ENCODE data around the gene CASP10.
"Not testable (repeated sequence)": the region's sequence is repeated elsewhere in the genome, so short reads cannot be mapped to it uniquely, and the experiment has no call there.

The CASP10 gene, protein sequence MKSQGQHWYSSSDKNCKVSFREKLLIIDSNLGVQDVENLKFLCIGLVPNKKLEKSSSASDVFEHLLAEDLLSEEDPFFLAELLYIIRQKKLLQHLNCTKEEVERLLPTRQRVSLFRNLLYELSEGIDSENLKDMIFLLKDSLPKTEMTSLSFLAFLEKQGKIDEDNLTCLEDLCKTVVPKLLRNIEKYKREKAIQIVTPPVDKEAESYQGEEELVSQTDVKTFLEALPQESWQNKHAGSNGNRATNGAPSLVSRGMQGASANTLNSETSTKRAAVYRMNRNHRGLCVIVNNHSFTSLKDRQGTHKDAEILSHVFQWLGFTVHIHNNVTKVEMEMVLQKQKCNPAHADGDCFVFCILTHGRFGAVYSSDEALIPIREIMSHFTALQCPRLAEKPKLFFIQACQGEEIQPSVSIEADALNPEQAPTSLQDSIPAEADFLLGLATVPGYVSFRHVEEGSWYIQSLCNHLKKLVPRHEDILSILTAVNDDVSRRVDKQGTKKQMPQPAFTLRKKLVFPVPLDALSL

DNA sequence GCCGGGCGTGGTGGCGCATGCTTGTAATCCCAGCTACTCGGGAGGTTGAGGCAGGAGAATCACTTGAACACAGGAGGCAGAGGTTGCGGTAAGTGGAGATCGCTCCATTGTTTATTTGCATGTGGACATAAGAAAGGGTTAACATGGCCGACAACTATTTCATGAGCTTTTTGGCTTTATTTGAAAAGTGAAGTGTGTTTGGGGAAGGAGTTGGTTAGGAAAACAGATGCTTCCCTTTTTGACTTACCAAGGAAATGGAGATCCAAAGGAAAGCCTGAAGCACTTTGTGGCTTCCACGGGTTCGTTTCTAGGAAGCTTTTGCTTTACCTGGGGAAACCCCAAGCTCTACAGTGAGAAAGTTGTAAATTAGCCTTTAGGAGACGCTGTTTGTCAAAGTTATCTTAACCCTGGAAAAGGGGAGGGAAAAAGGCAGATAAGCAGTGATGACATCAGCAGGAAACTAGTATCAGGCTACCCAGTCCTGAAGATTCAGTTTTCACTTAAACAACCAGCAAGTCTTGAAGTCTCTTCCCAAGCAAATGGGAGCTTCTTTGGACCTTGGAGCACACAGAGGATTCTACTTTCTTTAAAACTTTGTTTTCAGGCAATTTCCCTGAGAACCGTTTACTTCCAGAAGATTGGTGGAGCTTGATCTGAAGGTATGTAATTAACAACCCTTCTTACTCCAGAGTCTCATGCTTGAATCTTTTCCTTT, at the start of gene CASP10:
CASP10 (plus strand) TSS at position 492 of the 715 bp plus-strand sequence. CDS start 2,637 bp downstream, outside the sequence.
- no peak for DNase-seq

DNA sequence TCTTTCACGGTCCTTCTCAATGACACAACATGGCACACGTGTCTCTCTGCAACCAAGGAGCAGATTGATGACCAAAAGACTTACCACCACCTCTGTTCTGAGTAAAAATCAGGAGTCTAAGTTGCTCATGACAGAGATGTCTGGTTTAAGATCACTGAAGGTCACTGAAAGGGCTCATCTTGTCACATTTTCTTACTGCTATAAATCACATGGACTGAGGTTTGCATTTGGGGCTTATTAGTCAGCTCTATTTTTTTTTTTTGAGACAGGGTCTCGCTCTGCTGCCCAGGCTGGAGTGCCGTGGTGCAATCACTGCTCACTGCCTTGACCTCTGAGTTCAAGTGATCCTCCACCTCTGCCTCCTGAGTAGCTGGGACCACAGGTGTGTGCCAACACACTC, 47.6 kb upstream of the CASP10 start:
- no peak for DNase-seq

DNA sequence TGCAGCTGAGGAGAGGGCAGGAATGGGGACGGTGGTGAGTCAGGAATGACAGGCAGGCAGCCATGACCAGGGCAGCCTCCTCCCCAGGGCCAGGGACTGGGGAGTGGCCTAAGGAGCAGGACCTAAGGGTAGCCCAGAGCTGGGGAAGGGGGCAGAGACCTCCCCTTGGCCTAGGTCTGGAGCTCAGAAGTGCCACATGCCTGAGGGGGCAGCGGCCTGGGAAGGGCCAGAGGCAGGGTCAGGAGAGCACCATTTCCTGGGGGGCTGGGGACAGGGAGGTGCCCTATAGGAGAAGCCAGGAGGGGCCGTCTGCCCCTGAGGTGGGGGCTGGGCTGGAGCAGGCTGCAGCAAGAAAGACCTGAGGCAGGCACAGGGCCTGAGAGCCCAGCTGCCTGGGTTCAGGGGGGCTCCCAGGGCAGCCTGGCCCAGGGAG, 46.0 kb upstream of the CASP10 start:
- no peak for DNase-seq

DNA sequence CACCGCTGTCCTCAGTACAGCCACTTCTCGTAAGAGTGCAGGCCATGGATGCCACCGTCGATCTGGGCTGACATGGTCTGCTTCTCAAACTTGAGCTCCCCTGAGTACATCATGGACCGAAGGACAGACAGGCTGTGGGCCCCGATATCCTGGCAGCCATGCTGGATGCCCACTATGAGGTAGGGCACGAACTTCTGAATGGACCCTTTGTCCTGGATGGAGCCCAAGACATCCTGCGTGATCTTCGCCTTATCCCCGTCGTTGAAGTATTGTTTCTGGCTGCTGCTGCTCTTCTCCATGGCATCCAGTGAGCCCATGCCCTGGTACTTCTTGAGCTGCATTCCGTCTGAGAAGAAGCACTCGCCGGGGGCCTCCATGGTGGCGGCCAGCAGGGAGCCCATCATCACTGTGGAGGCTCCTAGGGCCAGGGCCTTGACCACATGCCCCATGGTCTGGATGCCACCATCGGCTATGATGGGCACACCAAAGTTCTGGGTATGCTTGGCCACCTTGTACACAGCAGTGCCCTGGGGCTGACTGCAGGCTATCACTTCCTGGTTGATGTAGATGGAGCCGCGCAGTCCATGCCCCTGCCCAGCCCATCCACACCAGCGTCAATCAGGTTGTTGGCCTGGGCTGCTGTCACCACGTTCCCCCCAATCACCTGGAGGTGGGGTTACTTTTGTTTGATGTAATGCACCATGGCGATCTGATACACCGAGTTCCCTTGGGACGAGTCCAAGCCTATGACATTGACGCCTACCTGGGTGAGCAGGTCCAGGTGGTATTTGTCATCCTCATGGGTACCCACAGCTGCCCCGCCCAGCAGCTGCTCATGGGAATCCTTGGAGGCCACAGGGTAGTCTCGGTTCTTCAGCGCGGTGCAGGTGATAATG, 45.2 kb upstream of the CASP10 start:
- DNase-seq = no peak

DNA sequence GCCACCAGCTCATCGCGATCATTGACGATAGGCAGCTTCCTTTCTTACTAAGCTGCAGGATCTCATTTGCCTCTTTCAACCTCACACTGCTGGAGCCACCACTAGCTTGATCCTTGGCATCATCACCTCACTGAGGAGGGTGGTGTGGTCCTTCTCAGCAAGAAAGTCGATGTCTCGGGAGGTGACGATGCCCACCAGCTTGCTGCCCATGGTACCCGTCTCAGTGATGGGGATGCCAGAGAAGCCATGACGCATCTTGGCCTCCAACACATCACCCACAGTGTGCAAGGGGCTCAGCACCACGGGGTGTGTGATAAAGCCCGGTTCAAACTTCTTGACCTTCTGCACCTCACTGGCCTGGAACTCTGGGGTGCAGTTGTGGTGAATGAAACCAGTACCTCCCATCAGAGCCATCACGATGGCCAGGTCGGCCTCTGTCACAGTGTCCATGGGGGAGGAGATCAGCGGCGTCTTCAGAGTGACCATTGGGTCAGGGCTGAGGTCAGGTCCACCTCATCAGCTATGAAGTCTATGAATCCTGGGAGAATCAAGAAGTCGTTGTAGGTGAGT, 44.5 kb upstream of the CASP10 start:
- no peak for DNase-seq

DNA sequence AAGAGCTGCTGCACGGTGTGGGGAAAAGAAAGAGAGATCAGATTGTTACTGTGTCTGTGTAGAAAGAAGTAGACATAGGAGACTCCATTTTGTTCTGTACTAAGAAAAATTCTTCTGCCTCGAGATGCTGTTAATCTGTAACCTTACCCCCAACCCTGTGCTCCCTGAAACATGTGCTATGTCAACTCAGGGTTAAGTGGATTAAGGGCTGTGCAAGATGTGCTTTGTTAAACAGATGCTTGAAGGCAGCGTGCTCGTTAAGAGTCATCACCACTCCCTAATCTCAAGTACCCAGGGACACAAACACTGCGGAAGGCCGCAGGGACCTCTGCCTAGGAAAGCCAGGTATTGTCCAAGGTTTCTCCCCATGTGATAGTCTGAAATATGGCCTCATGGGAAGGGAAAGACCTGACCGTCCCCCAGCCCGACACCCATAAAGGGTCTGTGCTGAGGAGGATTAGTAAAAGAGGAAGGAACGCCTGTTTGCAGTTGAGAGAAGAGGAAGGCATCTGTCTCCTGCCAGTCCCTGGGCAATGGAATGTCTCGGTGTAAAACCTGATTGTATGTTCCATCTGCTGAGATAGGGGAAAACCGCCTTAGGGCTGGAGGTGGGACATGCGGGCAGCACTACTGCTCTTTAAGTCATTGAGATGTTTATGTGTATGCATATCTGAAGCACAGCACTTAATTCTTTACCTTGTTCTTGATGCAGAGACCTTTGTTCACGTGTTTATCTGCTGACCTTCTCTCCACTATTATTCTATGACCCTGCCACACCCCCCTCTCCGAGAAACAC, 43.8 kb upstream of the CASP10 start:
- DNase-seq = not testable (repeated sequence)

DNA sequence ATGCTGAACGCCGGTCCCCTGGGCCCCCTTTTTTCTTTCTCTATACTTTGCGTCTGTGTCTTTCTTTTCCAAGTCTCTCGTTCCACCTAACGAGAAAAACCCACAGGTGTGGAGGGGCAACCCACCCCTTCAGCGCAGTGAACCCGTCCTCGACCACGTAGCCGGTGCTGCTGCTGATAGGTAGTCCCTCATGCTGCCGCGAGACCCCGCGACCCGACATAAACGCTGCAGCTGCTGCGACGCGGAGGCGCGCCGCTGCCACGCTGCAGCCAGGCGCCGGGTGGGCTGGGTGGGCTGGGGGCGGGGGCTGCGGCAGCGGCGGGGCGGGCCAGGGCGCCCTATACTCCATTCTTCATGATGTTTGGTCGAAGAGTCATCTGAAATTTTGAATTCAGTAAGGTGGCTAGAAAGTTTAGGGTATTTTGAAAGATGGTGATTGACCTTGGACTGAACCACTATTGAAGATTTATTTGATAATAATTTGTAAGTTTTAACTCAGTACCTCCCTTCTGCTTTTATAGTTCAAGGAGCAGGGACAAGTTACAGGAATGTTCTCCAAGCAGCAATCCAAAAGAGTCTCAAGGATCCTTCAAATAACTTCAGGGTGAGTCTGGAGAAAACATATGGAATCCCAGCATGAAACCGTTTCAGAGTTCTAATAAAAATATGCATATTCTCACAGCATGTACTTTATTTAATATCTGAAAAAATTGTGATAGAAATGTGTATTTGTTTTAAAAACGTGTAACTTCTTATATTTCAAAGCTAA, 42.9 kb upstream of the CASP10 start:
- no peak for DNase-seq

DNA sequence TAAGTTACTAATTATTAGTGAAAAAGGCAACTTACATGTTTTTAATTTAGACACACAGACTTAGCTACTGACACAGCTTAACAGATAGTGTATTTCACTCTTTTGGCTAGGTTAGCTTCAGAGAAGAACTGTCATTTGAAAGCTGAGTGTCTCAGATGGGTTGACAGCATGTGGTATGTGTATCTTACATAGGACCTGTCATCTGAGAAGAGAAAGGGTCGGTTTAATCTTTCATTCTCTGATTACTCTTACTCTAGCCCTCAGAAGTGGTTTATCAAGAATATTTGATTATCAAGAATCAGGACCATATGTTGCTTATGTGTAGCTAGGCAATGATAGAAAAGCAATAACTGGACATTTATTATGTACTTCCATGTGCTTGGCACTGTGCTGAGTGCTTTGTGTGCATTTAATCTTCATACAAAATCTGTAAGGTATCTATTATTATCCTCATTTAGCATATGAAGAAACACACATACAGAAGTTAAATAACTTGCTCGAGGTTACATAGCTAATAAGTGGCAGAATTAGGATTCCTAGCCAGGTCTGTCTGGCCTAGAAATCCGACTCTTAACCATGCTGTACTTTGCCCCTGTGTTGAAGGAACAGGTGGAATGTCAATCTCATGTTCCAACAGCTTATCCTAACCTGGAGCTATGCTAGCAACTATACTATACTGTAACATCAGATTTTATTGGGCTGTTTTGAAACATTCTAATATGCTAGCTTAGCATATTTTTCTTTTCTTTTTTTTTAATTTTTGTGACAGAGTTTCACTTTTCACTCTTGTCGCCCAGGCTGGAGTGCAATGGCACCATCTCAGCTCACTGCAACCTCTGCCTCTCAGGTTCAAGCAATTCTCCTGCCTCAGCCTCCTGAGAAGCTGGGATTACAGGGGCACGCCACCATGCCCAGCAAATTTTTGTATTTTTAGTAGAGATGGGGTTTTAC, 38.6 kb upstream of the CASP10 start:
- no peak for DNase-seq

DNA sequence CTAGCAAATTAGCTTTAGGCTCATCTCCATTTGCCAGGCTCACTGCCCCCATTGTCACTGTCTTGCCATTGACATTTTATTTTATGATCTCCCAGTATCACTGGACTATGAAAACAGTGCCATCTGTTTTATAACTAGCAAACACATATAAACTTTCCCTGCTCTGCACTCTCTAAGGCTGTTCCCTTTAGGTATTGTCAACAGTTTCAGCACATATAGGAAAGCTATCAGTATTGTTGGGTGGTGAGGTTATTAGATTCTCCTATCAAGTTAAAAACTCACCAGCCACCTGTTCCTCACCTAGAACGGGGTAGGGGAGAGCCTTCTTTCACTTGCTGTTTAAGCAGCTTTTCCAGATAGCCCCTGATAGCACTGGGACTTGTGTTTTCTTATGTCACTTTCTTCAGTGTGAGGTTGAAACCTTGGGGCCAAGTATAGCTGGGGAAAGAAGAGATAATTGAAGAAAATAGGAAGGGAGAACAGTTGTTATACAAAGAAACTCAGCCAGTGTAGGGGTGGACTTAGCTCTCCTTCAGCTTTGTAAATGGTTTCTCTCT, 34.4 kb upstream of the CASP10 start:
- DNase-seq = no peak

DNA sequence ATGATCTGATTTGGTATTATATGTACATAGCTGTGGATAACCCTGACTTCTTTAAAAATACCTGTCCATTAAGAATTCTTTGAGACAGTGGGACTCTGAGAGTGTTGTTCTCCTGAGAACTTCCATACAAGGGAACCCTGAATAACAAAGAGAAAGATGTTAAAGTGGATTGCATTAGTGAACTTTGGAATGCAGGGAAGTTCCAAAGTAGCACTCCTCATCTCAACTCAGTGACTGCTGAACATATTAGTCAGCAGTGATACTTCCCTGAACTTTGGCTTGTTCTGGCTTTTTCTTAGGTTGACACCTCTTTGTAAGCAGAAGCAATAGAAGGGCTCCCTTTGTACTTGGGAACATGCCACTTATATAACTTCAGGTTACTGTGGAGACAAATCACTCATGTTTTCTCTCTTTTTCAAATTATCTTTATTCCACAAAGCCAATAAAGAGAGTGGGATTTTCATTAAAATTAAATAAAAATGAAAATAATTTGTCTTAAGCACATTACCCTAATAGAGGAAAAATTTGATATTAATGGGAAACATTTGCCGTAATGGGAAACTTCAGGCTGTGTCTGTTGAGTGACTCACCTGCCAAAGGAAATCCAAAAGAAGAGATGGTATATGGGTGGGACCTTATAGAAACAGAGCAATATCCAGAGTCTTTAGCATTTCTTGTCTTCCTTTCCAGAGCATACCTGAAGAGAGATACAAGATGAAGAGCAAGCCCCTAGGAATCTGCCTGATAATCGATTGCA, 33.7 kb upstream of the CASP10 start:
- peak; percentile 43 for DNase-seq

DNA sequence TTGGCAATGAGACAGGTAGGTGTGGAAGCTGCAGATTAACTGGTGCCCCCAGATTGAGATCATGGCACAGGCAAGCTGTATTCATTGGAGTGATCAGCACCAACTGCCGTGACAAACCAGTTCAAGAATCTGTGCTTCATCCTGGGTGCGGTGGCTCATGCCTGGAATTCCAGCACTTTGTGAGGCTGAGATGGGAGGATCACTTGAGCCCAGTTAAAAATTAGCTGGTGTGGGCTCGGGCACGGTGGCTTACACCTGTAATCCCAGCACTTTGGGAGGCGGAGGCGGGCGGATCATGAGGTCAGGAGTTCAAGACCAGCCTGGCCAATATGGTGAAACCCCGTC, 33.1 kb upstream of the CASP10 start:
- not testable (repeated sequence) for DNase-seq

DNA sequence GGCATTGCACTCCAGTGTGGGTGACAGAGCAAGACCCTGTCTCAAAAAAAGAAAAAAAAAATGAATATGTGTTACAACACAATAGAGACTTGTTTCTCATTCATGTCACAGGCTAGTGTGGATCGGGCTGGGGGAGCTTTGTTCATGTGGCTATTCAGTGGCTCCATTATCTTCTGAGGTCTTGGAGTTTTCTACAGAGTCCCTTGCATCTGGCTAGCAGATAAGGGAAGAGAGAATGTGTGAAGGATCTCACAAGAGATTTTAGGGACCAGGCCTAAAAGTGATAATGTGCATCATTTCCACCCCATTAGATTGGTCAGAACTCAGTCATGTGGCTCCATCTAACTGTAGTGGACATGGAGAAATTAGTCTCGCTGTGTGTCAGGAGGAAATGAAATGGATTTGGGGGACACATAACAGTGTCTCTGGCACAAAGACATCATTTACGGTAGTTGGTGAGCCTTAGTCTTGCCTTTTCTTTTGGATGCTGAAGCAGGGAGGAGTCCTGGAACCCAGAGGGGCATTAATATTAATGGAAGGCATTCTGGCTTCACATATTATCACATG, 32.4 kb upstream of the CASP10 start:
- no peak for DNase-seq

DNA sequence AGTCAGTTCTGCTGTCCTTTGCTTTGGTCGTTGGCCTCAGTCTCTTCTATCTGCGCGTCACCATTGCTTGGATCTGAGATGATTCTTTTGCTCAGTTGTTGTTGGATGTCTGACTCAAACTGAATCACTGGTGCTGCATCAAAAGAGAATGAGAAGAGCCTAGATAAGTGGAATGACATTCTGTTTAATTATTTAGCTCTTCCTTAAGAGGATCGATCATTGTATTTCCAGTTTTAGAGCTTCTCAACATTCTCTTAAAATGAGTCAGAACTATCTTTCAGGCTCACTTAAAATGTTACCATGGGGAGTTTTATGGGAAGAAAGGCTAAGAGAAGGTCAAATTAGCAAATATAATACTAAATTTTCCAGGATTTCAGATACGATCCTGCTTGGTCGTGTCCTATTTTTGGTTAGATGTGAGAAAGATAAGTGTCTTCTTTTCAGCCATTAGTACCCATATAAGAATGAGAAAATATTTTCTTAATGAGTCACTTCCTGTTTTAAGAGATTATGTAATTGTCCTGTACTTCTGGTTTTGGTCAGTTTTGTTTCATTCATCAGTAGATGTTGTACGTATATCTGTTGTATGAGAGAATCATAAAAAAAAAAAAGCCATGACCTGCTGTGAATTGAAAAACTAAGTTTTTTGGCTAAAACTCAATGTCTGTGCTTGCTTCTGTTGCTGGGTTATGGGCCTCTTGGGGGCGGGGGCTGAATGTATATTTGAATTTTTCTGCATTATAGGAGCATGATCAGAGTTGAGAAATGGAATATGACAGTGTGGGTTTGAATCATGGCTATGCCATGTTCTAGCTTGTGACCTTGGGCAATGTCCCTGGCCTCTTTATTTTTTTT, 31.6 kb upstream of the CASP10 start:
- DNase-seq = peak; percentile 54

DNA sequence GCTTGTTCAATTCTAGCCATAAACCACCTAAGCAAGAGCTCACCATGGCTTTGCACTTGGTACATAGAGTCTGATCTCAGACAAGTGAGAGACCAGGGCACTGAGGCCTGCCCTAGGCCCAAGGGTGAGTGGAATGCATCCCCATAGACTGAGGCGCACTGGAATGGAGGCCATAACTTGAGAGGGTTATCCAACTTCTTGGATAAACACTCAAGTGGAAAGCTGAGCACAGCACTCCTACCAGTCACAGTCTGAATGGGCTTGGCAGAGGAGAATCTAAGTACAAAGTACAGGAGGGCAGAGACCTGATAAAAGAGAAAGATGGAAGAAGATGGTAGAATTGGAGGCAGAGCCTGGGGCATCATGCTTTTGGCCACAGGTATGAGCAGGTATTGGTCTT, 30.4 kb upstream of the CASP10 start:
- no peak for DNase-seq

DNA sequence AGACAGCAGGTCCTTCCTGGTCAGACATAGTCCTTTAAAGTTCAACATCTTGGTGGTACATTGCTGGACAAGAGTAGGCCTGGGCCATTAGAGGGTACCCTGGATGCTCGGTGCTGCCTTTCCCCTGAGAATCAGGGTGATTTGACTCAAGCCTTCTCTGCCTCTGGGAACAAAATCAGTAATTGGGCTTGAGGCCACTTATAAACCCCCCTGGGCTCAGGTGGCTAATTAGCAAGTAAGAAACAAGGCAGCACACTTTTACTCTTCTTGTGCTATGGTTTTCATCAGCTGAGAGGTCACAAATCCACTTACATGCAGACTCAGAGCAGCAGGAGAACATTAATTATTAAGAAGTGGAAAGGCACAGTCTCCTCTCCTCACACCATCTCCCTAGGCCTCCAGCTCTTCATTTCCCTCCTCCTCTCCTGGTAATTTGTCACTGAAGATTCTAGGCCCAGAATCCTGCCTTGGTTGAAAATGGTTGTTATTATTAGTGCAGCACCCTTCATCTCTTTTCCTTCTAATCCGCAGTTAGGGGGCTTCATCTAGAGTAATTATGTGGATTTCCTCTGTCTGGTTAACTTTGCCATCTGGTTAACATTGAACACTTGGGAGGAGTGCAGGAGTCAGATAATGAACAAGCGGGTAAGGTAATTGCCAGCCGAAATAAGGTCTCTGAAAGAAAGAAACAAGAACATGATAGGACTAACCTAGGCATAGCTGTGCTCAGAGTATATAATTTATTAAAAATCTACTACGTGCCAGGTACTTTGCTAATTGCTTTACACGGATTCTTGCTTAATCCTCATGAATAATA, 29.7 kb upstream of the CASP10 start:
- DNase-seq = no peak

DNA sequence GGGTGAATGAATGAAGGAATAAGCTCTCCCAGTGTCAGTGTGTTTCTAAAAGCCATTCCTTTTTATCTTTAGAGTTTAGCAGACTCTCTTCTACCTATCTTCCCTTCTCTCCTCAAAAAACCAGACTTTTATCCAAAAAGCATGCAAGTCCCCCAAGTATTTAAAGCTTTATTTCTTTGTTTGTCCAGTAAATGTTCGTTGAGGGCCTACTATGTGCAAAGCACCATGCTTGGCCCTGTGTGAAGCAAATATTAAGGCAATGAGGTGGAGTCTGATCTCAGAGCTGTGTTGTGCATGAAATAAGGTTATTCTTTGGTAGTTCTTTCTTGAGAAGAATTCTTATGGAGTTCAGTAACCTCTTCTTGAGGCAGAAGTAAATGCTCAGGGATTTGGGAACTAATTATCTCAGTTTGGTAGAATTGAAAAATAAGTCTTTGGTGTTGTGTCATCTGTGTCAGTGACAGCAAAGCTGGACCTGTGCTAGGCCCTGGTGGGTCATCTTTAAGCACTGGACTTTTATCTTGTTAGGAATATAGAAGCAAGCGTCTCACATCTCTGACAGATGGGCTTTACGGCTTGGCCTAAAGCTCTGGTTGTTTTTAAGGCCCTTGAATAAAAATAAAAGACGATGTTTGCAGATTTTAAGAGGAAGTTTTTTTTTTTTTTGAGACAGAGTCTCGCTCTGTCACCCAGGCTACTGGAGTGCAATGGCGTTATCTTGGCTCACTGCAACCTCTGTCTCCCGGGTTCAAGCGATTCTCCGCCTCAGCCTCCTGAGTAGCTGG, 28.1 kb upstream of the CASP10 start:
- no peak for DNase-seq

All from amniotic stem cell (primary cell).